ENCODE measurements around the gene USP10. TPM values are rescaled to one million over a fixed set of nuclear protein-coding genes. Genes with fewer than 3 reads are reported as not detected.

USP10 gene
- total RNA-seq, 1 experiment from 2014 or later: 50.4 TPM

- H4K20me1 ChIP-seq (ENCODE audit: low read length): no peaks in the 10 kb centered on the region
- TF ChIP-seq EZH2phosphoT487 (IDR thresholded peaks at IDR 0.05; ENCODE audit: borderline replicate concordance, low read length): no peak
- TF ChIP-seq CTCF (conservative IDR thresholded peaks at IDR 0.05; ENCODE audit: low read depth, low read length): no peak
- no peak for TF ChIP-seq EZH2 (IDR thresholded peaks at IDR 0.05; ENCODE audit: low read length, unreplicated experiment)
- ChIA-PET CTCF (no interaction called here), POLR2A (ENCODE audit: unreplicated experiment) (no interaction called here)
- no peak overlapping the region for H3K9ac ChIP-seq (ENCODE audit: low read length)
- H3K79me2 ChIP-seq (ENCODE audit: low read length): no peaks in the 10 kb centered on the region
- BruUV-seq (replicated peaks): no TSS peak
- H3F3A ChIP-seq (ENCODE audit: low read length, unreplicated experiment): no peaks in the 10 kb centered on the region
- H3K36me3 ChIP-seq (ENCODE audit: low read depth, low read length): peaks cover 23% of the 10 kb centered on the region
- H3K27me3 ChIP-seq (ENCODE audit: low read length): no peaks in the 10 kb centered on the region
- H3K4me1 ChIP-seq (ENCODE audit: insufficient read depth, low read length): no peaks in the 10 kb centered on the region
- no peaks in the 10 kb centered on the region for H3K9me2 ChIP-seq (replicated peaks; ENCODE audit: low read length)
- H3K4me2 ChIP-seq (ENCODE audit: low read length): no peak overlapping the region
- ATAC-seq (no peak), DNase-seq (no peak)
- no peak overlapping the region for H3K4me3 ChIP-seq (ENCODE audit: low read length)
- intact Hi-C loops (cut with micrococcal nuclease): no loop called here
- H3K9me3 ChIP-seq (ENCODE audit: low read length): no peaks in the 10 kb centered on the region
- H2AFZ ChIP-seq (ENCODE audit: low read length): no peak overlapping the region
- H3K27ac ChIP-seq (ENCODE audit: low read length): no peak overlapping the region
Observed at GRCh38 chr16:84773312-84773711, 73.5 kb downstream of the USP10 start.

GRCh38 chr16:84774810-84775209, 75.0 kb downstream of the USP10 start:
- Histone ChIP-seq H3K4me2 (ENCODE audit: low read length) (no peak overlapping the region), H3K9ac (ENCODE audit: low read length) (no peak overlapping the region), H3K9me3 (ENCODE audit: low read length) (no peaks in the 10 kb centered on the region), H3K4me3 (ENCODE audit: low read length) (no peak overlapping the region), H3K36me3 (ENCODE audit: low read depth, low read length) (peaks cover 22% of the 10 kb centered on the region), H3K27ac (ENCODE audit: low read length) (no peak overlapping the region), H3K4me1 (ENCODE audit: insufficient read depth, low read length) (no peaks in the 10 kb centered on the region), H3K27me3 (ENCODE audit: low read length) (no peaks in the 10 kb centered on the region), H3F3A (ENCODE audit: low read length, unreplicated experiment) (no peaks in the 10 kb centered on the region), H3K9me2 (replicated peaks; ENCODE audit: low read length) (no peaks in the 10 kb centered on the region), H3K79me2 (ENCODE audit: low read length) (no peaks in the 10 kb centered on the region), H4K20me1 (ENCODE audit: low read length) (no peaks in the 10 kb centered on the region), H2AFZ (ENCODE audit: low read length) (no peak overlapping the region)
- ATAC-seq: no peak
- TF ChIP-seq EZH2phosphoT487 (IDR thresholded peaks at IDR 0.05; ENCODE audit: borderline replicate concordance, low read length) (no peak), CTCF (conservative IDR thresholded peaks at IDR 0.05; ENCODE audit: low read depth, low read length) (no peak), EZH2 (IDR thresholded peaks at IDR 0.05; ENCODE audit: low read length, unreplicated experiment) (no peak)
- peak; percentile 54 for DNase-seq
- BruUV-seq (replicated peaks): no TSS peak
- ChIA-PET POLR2A (ENCODE audit: unreplicated experiment) (no interaction called here), CTCF (no interaction called here)
- intact Hi-C loops (cut with micrococcal nuclease): no loop called here

GRCh38 chr16:84775262-84775810, 75.5 kb downstream of the USP10 start:
- no peak overlapping the region for H2AFZ ChIP-seq (ENCODE audit: low read length)
- H3K4me2 ChIP-seq (ENCODE audit: low read length): no peak overlapping the region
- H4K20me1 ChIP-seq (ENCODE audit: low read length): no peaks in the 10 kb centered on the region
- TF ChIP-seq EZH2 (IDR thresholded peaks at IDR 0.05; ENCODE audit: low read length, unreplicated experiment): no peak
- no peak for TF ChIP-seq EZH2phosphoT487 (IDR thresholded peaks at IDR 0.05; ENCODE audit: borderline replicate concordance, low read length)
- TF ChIP-seq CTCF (conservative IDR thresholded peaks at IDR 0.05; ENCODE audit: low read depth, low read length): no peak
- no peak overlapping the region for H3K4me3 ChIP-seq (ENCODE audit: low read length)
- BruUV-seq (replicated peaks): no TSS peak
- H3K27me3 ChIP-seq (ENCODE audit: low read length): no peaks in the 10 kb centered on the region
- ChIA-PET POLR2A (ENCODE audit: unreplicated experiment) (no interaction called here), CTCF (no interaction called here)
- no peaks in the 10 kb centered on the region for H3F3A ChIP-seq (ENCODE audit: low read length, unreplicated experiment)
- no peak overlapping the region for H3K27ac ChIP-seq (ENCODE audit: low read length)
- H3K79me2 ChIP-seq (ENCODE audit: low read length): no peaks in the 10 kb centered on the region
- H3K9me2 ChIP-seq (replicated peaks; ENCODE audit: low read length): no peaks in the 10 kb centered on the region
- ATAC-seq (no peak), DNase-seq (no peak)
- peaks cover 26% of the 10 kb centered on the region for H3K36me3 ChIP-seq (ENCODE audit: low read depth, low read length)
- H3K9me3 ChIP-seq (ENCODE audit: low read length): no peaks in the 10 kb centered on the region
- H3K4me1 ChIP-seq (ENCODE audit: insufficient read depth, low read length): no peaks in the 10 kb centered on the region
- H3K9ac ChIP-seq (ENCODE audit: low read length): no peak overlapping the region
- intact Hi-C loops (cut with micrococcal nuclease): no loop called here

All from PC-3 (cell line).